Panc1 (cell line): Measurements from ENCODE around the gene SNRNP25. TPM values are rescaled to one million over a fixed set of nuclear protein-coding genes. Genes with fewer than 3 reads are reported as not detected.

Source experiments
- ATAC-seq: fragments of 200-7000 bp; cut with Tn5 transposase; 2 replicates; pipeline ENCODE4 v1.9.1; 2020; ENCODE audit warnings: mild to moderate bottlenecking, moderate library complexity
- BruUV-seq: library from RNA; stranded (reverse); fragments of 400-500 nt; replicated peaks from 2 replicates; lab custom pipeline; 2021; lab: Mats Ljungman, UMichigan
- CTCF ChIA-PET: fragments of 300-600 bp; sonication (Branson Sonifier 250); formaldehyde crosslinking; loops from one replicate; lab custom pipeline; 2022; ENCODE audit warnings: antibody characterized with exemption; lab: Charles Lee
- POLR2A ChIA-PET: fragments of 300-600 bp; sonication (Branson Sonifier 250); formaldehyde crosslinking; loops from one replicate; lab custom pipeline; 2022; ENCODE audit warnings: antibody characterized with exemption; lab: Charles Lee
- DNase-seq: peaks from one replicate; pipeline ENCODE4 v3.0.0-alpha.2; 2010; ENCODE audit warnings: low read depth, low spot score
- H3K27ac ChIP-seq: 2 replicates; pipeline ENCODE4 v1.5.1; 2011; ENCODE audit warnings: mild to moderate bottlenecking, low read length, inconsistent platforms
- H3K27me3 ChIP-seq: fragments of 200-500 bp; sonication (Bioruptor generic); 2 replicates; pipeline ENCODE4 v1.6.0; 2014; ENCODE audit warnings: low read length, inconsistent platforms; ENCODE audit not compliant: control insufficient read depth, insufficient read depth
- H3K36me3 ChIP-seq: fragments of 200-500 bp; sonication (Bioruptor generic); 2 replicates; pipeline ENCODE4 v1.5.1; 2014; ENCODE audit warnings: inconsistent platforms, mild to moderate bottlenecking, low read length, moderate library complexity; ENCODE audit not compliant: control insufficient read depth, insufficient read depth
- H3K4me1 ChIP-seq: 2 replicates; pipeline ENCODE4 v1.5.1; 2011; ENCODE audit warnings: inconsistent platforms, mild to moderate bottlenecking, low read length, moderate library complexity; ENCODE audit not compliant: control insufficient read depth, insufficient read depth
- H3K4me3 ChIP-seq, 2 experiments: 2 replicates each; pipeline ENCODE4 v1.5.1; 2011 to 2012; ENCODE audit warnings: low read depth in 2 of 2, low read length in 2 of 2, mild to moderate bottlenecking in 2 of 2, inconsistent platforms in 1 of 2, moderate library complexity in 1 of 2
- H3K9me3 ChIP-seq: fragments of 200-500 bp; sonication (Bioruptor generic); 2 replicates; pipeline ENCODE4 v1.5.1; 2014; ENCODE audit warnings: low read depth, mild to moderate bottlenecking, inconsistent platforms, low read length, moderate library complexity; ENCODE audit not compliant: control insufficient read depth, insufficient read depth
- POLR2AphosphoS5 ChIP-seq: IDR thresholded peaks from 2 replicates; pipeline ENCODE4 v1.6.1; 2012; ENCODE audit warnings: mild to moderate bottlenecking, low read depth, low read length, moderate library complexity
- SIN3A ChIP-seq: IDR thresholded peaks from 2 replicates; pipeline ENCODE4 v1.6.1; 2012; ENCODE audit warnings: low read depth, mild to moderate bottlenecking, low read length, moderate library complexity, borderline replicate concordance; ENCODE audit not compliant: insufficient read depth
- TCF7L2 ChIP-seq: IDR thresholded peaks from 2 replicates; pipeline ENCODE4 v1.6.1; 2011; ENCODE audit warnings: mild to moderate bottlenecking, low read depth, low read length, inconsistent platforms
- in situ Hi-C: cut with HindIII; loops from 2 replicates; pipeline ENCODE4 v1.10.0; 2016; ENCODE audit warnings: low sequenced_read_pairs, low pct_unique_long_range_greater_than_20kb
- intact Hi-C: fragments of 100-400 bp; cut with micrococcal nuclease; formaldehyde crosslinking; loops from one replicate; pipeline ENCODE4 v1.10.0; 2022; ENCODE audit not compliant: unreplicated experiment
- total RNA-seq: library from RNA; stranded (reverse); gene quantifications from one replicate; pipeline ENCODE4 v1.2.1, GENCODE V29; 2021; ENCODE audit not compliant: unreplicated experiment
- TF ChIP-seq, protein P1 (sequence below): fragments of 450-650 bp; IDR thresholded peaks from 2 replicates; pipeline ENCODE4 v1.5.1; 2017; ENCODE audit warnings: mild to moderate bottlenecking
- TF ChIP-seq, protein P2 (sequence below), 2 experiments: IDR thresholded peaks; 2 replicates each; pipeline ENCODE4 v1.6.1; 2011 to 2012; ENCODE audit warnings: low read depth in 2 of 2, control low read depth in 1 of 2, low read length in 1 of 2, mild to moderate bottlenecking in 1 of 2, moderate library complexity in 1 of 2; ENCODE audit not compliant: insufficient read depth in 1 of 2

Gene SNRNP25
- total RNA-seq, 1 experiment from 2014 or later: 83.5 TPM

DNA sequence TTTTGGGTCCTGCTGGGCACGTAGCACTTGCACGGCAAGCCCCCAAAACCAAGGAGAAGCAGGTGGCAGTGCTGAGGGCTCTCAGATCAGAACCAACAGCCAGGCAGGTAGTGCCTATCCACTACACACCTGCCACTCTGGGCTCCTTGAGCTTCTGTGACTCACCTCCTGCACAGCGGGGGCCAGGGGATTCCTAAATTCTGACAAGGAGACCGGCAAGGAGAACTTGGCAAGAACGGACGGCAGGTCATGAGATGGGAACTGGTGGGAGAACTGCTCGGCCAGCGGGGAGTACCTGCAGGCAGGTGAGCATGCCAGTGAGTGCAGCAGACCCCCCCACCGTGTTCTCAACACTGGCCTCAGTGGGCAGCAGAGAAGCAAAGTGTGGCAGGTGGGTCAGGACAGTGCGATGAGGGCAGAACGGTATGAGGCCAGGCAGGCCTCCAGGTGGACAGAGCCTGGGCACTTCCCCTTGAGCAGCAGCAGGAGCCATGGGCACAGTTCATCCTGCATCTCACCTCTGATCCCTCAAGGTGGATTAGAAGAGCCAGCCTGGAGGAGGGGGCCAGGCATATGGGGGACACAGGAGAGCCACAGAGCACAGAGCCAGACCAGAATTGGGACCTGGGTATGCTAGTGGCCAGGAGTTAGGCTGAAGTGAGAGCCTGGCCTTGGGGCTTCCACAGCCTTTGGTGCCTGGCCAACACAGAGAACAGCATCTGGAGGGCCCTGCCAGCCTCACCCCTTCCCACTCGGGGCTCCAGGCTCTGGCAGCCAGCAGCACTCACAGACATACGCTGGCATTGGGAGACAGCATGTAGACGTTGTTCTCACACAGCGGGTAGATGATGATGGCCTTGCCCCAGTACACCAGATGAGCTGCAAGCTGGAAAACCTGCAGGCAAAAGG, 39.1 kb downstream of the SNRNP25 start:
- H3K9me3 ChIP-seq: no peaks in the 10 kb centered on the region
- intact Hi-C loops: no loop called here
- H3K36me3 ChIP-seq: no peaks in the 10 kb centered on the region
- TF ChIP-seq TCF7L2 (no peak), POLR2AphosphoS5 (no peak), SIN3A (no peak)
- TF ChIP-seq, protein P1, sequence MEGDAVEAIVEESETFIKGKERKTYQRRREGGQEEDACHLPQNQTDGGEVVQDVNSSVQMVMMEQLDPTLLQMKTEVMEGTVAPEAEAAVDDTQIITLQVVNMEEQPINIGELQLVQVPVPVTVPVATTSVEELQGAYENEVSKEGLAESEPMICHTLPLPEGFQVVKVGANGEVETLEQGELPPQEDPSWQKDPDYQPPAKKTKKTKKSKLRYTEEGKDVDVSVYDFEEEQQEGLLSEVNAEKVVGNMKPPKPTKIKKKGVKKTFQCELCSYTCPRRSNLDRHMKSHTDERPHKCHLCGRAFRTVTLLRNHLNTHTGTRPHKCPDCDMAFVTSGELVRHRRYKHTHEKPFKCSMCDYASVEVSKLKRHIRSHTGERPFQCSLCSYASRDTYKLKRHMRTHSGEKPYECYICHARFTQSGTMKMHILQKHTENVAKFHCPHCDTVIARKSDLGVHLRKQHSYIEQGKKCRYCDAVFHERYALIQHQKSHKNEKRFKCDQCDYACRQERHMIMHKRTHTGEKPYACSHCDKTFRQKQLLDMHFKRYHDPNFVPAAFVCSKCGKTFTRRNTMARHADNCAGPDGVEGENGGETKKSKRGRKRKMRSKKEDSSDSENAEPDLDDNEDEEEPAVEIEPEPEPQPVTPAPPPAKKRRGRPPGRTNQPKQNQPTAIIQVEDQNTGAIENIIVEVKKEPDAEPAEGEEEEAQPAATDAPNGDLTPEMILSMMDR: no peak
- TF ChIP-seq, protein P2, sequence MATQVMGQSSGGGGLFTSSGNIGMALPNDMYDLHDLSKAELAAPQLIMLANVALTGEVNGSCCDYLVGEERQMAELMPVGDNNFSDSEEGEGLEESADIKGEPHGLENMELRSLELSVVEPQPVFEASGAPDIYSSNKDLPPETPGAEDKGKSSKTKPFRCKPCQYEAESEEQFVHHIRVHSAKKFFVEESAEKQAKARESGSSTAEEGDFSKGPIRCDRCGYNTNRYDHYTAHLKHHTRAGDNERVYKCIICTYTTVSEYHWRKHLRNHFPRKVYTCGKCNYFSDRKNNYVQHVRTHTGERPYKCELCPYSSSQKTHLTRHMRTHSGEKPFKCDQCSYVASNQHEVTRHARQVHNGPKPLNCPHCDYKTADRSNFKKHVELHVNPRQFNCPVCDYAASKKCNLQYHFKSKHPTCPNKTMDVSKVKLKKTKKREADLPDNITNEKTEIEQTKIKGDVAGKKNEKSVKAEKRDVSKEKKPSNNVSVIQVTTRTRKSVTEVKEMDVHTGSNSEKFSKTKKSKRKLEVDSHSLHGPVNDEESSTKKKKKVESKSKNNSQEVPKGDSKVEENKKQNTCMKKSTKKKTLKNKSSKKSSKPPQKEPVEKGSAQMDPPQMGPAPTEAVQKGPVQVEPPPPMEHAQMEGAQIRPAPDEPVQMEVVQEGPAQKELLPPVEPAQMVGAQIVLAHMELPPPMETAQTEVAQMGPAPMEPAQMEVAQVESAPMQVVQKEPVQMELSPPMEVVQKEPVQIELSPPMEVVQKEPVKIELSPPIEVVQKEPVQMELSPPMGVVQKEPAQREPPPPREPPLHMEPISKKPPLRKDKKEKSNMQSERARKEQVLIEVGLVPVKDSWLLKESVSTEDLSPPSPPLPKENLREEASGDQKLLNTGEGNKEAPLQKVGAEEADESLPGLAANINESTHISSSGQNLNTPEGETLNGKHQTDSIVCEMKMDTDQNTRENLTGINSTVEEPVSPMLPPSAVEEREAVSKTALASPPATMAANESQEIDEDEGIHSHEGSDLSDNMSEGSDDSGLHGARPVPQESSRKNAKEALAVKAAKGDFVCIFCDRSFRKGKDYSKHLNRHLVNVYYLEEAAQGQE (IDR thresholded peaks at IDR 0.05; ENCODE audit: insufficient read depth in 1 of 2, low read depth in 2 of 2, low read length in 1 of 2): no peak
- H3K4me1 ChIP-seq: 0 out of 2 replicates have a peak, but pooled peaks cover 2% of the 10 kb centered on the region
- no TSS peak for BruUV-seq
- DNase-seq: no peak
- H3K27me3 ChIP-seq: no peaks in the 10 kb centered on the region
- ChIA-PET POLR2A (no interaction called here), CTCF (interaction anchor here (1.2 to 1.3 kb wide), 2 partner anchors 14 to 27 kb away, joined by 3 to 4 read pairs; no protein-coding TSS in a partner anchor)
- in situ Hi-C loops: no loop called here
- no peak overlapping the region for H3K27ac ChIP-seq
- ATAC-seq: no peak
- H3K4me3 ChIP-seq: no peak overlapping the region

DNA sequence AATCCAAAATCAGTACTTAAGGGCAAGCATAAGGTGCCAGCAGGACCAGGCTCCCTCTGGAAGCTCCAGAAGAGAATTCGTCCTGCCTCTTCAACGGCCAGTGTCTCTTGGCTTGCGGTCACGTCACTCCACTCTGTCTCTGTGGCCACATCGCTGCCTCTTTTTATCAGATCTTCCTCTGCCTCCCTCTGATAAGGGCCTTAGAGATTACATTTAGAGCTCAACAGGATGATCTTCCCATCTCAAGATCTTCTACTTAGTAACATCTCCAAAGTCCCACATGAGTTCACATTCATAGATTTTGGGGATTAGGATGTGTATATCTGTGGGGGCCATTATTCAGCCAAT, 41.3 kb downstream of the SNRNP25 start:
- intact Hi-C loops: no loop called here

More for the DNA sequence above, 41.3 kb downstream of the SNRNP25 start:
- Histone ChIP-seq H3K27ac (no peak overlapping the region), H3K27me3 (no peaks in the 10 kb centered on the region), H3K4me3 (no peak overlapping the region), H3K9me3 (no peaks in the 10 kb centered on the region), H3K4me1 (0 out of 2 replicates have a peak, but pooled peaks cover 2% of the 10 kb centered on the region), H3K36me3 (no peaks in the 10 kb centered on the region)
- no peak for DNase-seq
- TF ChIP-seq SIN3A: no peak
- no peak for TF ChIP-seq POLR2AphosphoS5
- BruUV-seq: no TSS peak
- in situ Hi-C loops: no loop called here
- POLR2A ChIA-PET: no interaction called here
- no peak for ATAC-seq
- CTCF ChIA-PET: interaction anchor here (0.8 kb wide), 1 partner anchor 29 kb away, joined by 4 read pairs; no protein-coding TSS in a partner anchor
